Mesothelial cell of epicardium (in vitro differentiated cells): ENCODE measurements around the gene NRCAM. TPM values are rescaled to one million over a fixed set of nuclear protein-coding genes. Genes with fewer than 3 reads are reported as not detected.
A peak's percentile ranks its signal among the peaks of the same experiment; 100 is the strongest.
"Not testable (repeated sequence)": the region's sequence is repeated elsewhere in the genome, so short reads cannot be mapped to it uniquely, and the experiment has no call there.

ENCODE experiments used
- DNase-seq, 2 experiments: peaks; one replicate each; pipeline ENCODE4 v3.0.0; 2021; ENCODE audit warnings: low spot score in 2 of 2; ENCODE audit not compliant: unreplicated experiment in 2 of 2
- H3K27ac Mint-ChIP-seq: 2 replicates; pipeline ENCODE4 v1.8.0; 2021; ENCODE audit warnings: mixed read lengths
- H3K27me3 Mint-ChIP-seq: 2 replicates; pipeline ENCODE4 v1.8.0; 2021; ENCODE audit warnings: low read depth, mixed read lengths
- H3K36me3 Mint-ChIP-seq: 2 replicates; pipeline ENCODE4 v1.8.0; 2021; ENCODE audit warnings: mixed read lengths
- H3K4me1 Mint-ChIP-seq: 2 replicates; pipeline ENCODE4 v1.8.0; 2021; ENCODE audit warnings: mixed read lengths
- H3K4me3 Mint-ChIP-seq: 2 replicates; pipeline ENCODE4 v1.8.0; 2021; ENCODE audit warnings: mild to moderate bottlenecking, moderate library complexity, mixed read lengths
- H3K9me3 Mint-ChIP-seq: 2 replicates; pipeline ENCODE4 v1.8.0; 2021; ENCODE audit warnings: mixed read lengths
- total RNA-seq: library from RNA; stranded (reverse); gene quantifications from 3 replicates; pipeline ENCODE4 v1.2.1, GENCODE V29; 2021
- TF ChIP-seq, protein P1 (sequence below): fragments of 200-600 bp; sonication (generic); IDR thresholded peaks from one replicate; pipeline ENCODE4 v1.5.0; 2021; ENCODE audit warnings: antibody characterized with exemption; ENCODE audit not compliant: unreplicated experiment

Gene NRCAM
- total RNA-seq, 1 donor from 2014 or later = 5.7 TPM

- Mint-ChIP-seq H3K36me3 (no peaks in the 10 kb centered on the region), H3K27ac (no peak overlapping the region), H3K4me3 (no peak overlapping the region)
Measured at GRCh38 chr7:108347616-108348015, 108.6 kb downstream of the NRCAM start.

DNA sequence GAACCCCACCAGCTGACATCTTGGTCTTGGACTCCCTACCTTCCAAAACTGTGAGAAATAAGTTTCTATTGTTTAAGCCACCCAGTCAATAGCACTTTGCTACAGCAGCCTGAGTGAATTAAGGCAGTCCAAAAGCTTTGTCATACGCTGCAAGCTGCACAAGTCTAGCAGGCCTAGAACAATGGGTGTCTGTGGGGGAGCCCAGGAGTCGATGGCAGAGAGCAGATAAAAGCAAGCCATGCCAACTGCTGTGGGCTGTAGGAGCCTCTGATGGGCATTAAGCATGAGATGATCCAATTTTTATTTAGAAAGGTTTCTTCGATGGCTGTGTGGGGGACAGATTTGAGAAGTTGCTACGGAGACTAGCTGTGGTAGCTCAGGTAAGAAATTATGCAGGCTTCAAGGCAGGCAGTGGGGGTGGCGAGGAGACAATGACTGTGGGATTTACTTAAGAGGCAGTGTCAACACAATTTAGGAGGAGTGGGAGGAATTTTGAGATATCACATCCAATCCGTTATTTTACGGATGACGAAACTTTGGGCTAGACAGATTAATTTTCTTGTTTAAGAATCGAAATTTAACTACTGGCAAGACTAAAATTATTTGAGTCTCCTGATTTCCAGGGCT lies 110.4 kb downstream of the NRCAM start:
- Mint-ChIP-seq H3K27ac (no peak overlapping the region), H3K36me3 (no peaks in the 10 kb centered on the region), H3K9me3 (no peaks in the 10 kb centered on the region), H3K4me1 (peaks cover 11% of the 10 kb centered on the region), H3K4me3 (no peak overlapping the region), H3K27me3 (no peaks in the 10 kb centered on the region)
- DNase-seq = no peak
- TF ChIP-seq, protein P1, sequence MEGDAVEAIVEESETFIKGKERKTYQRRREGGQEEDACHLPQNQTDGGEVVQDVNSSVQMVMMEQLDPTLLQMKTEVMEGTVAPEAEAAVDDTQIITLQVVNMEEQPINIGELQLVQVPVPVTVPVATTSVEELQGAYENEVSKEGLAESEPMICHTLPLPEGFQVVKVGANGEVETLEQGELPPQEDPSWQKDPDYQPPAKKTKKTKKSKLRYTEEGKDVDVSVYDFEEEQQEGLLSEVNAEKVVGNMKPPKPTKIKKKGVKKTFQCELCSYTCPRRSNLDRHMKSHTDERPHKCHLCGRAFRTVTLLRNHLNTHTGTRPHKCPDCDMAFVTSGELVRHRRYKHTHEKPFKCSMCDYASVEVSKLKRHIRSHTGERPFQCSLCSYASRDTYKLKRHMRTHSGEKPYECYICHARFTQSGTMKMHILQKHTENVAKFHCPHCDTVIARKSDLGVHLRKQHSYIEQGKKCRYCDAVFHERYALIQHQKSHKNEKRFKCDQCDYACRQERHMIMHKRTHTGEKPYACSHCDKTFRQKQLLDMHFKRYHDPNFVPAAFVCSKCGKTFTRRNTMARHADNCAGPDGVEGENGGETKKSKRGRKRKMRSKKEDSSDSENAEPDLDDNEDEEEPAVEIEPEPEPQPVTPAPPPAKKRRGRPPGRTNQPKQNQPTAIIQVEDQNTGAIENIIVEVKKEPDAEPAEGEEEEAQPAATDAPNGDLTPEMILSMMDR = no peak

More at GRCh38 chr7:108347616-108348015, 108.6 kb downstream of the NRCAM start:
- TF ChIP-seq, protein P1 = no peak
- no peaks in the 10 kb centered on the region for H3K9me3 Mint-ChIP-seq
- H3K4me1 Mint-ChIP-seq = peaks cover 5% of the 10 kb centered on the region
- H3K27me3 Mint-ChIP-seq = no peaks in the 10 kb centered on the region
- peak in 1 of 2 experiments; percentile 56 for DNase-seq

- Mint-ChIP-seq H3K4me3 (no peak overlapping the region), H3K27me3 (no peaks in the 10 kb centered on the region), H3K27ac (peak overlapping the region; percentile 31), H3K36me3 (no peaks in the 10 kb centered on the region), H3K4me1 (peaks cover 38% of the 10 kb centered on the region), H3K9me3 (no peaks in the 10 kb centered on the region)
- DNase-seq = no peak
- TF ChIP-seq, protein P1 = no peak
Measured at GRCh38 chr7:108340856-108341411, 115.3 kb downstream of the NRCAM start.

DNA sequence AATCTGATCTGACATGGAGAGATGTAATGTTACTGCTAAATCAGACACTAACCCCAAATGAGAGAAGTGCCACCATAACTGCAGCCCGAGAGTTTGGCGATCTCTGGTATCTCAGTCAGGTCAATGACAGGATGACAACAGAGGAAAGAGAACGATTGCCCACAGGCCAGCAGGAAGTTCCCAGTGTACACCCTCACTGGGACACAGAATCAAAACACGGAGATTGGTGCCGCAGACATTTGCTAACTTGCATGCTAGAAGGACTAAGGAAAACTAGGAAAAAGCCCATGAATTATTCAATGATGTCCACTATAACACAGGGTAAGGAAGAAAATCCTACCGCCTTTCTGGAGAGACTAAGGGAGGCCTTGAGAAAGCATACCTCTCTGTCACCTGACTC lies 115.8 kb downstream of the NRCAM start:
- H3K4me3 Mint-ChIP-seq, H3K36me3 Mint-ChIP-seq, DNase-seq, H3K27me3 Mint-ChIP-seq, H3K9me3 Mint-ChIP-seq: not testable (repeated sequence)
- peaks cover 43% of the 10 kb centered on the region for H3K4me1 Mint-ChIP-seq
- peak overlapping the region; percentile 31 for H3K27ac Mint-ChIP-seq

- peak overlapping the region; percentile 87 for H3K27ac Mint-ChIP-seq
- no peaks in the 10 kb centered on the region for H3K27me3 Mint-ChIP-seq
- peaks cover 51% of the 10 kb centered on the region for H3K4me1 Mint-ChIP-seq
- H3K36me3 Mint-ChIP-seq = no peaks in the 10 kb centered on the region
- H3K9me3 Mint-ChIP-seq = no peaks in the 10 kb centered on the region
- H3K4me3 Mint-ChIP-seq = no peak overlapping the region
- TF ChIP-seq, protein P1 = no peak
- peak; percentile 67 to 79 for DNase-seq
Measured at GRCh38 chr7:108335269-108335918, 120.8 kb downstream of the NRCAM start.

- DNase-seq = no peak
- no peak overlapping the region for H3K4me3 Mint-ChIP-seq
- peaks cover 34% of the 10 kb centered on the region for H3K4me1 Mint-ChIP-seq
Measured at GRCh38 chr7:108332937-108333336, 123.3 kb downstream of the NRCAM start.

More at GRCh38 chr7:108332937-108333336, 123.3 kb downstream of the NRCAM start:
- no peaks in the 10 kb centered on the region for H3K36me3 Mint-ChIP-seq
- no peak overlapping the region for H3K27ac Mint-ChIP-seq
- H3K27me3 Mint-ChIP-seq = no peaks in the 10 kb centered on the region
- no peaks in the 10 kb centered on the region for H3K9me3 Mint-ChIP-seq
- TF ChIP-seq, protein P1 = no peak
